Large intestine (tissue), 12 donors: ENCODE results near the gene PAX5. TPM values are rescaled to one million over a fixed set of nuclear protein-coding genes. Genes with fewer than 3 reads are reported as not detected.
"Not testable (repeated sequence)": the region's sequence is repeated elsewhere in the genome, so short reads cannot be mapped to it uniquely, and the experiment has no call there.

Experiments
- DNase-seq, 2 donors: peaks; one replicate each; pipeline versions ENCODE4 v3.0.0 to v3.0.0-alpha.2; 2013
- H3K27ac ChIP-seq: one replicate; pipeline ENCODE4 v1.5.1; 2013; ENCODE audit warnings: low read length
- H3K27me3 ChIP-seq: 2 replicates; pipeline ENCODE4 v1.6.1; 2013; ENCODE audit warnings: low read length; ENCODE audit not compliant: control insufficient read depth, insufficient read depth
- H3K36me3 ChIP-seq: 2 replicates; pipeline ENCODE4 v1.6.1; 2013; ENCODE audit warnings: low read length; ENCODE audit not compliant: control insufficient read depth, insufficient read depth
- H3K4me1 ChIP-seq: one replicate; pipeline ENCODE4 v1.6.1; 2013; ENCODE audit warnings: low read length; ENCODE audit not compliant: control insufficient read depth, insufficient read depth
- H3K4me3 ChIP-seq: one replicate; pipeline ENCODE4 v1.5.1; 2013; ENCODE audit warnings: low read length
- H3K9me3 ChIP-seq: one replicate; pipeline ENCODE4 v1.6.1; 2013; ENCODE audit warnings: mild to moderate bottlenecking, low read depth, low read length, moderate library complexity; ENCODE audit not compliant: control insufficient read depth
- WGBS: methylation state at CpG from one replicate; pipeline ENCODE4 v1.1.5; 2013; ENCODE audit warnings: low lambda C conversion rate; ENCODE audit not compliant: insufficient coverage; 5-methylcytosine and 5-hydroxymethylcytosine counted together
- long read RNA-seq, 11 donors: transcript quantifications; one replicate each; lab custom pipeline, GENCODE V29; 2026
- polyA plus RNA-seq: library from polyadenylated mRNA; unstranded; fragments of 120-200 nt; gene quantifications from one replicate; pipeline ENCODE4 v1.2.1, GENCODE V29; 2013

The PAX5 gene
- 0.06 TPM for polyA plus RNA-seq
- long read RNA-seq, donor 1, result 0 reads
- long read RNA-seq, donor 2, result 0 reads
- long read RNA-seq, donor 3, result 0 reads
- long read RNA-seq, donor 4, result 0 reads
- long read RNA-seq, donor 5, result 0 reads
- long read RNA-seq, donor 6, full-length matches to known transcripts, result 1 of 1 reads
- long read RNA-seq, donor 6, partial matches to known transcripts, result 0 of 1 reads
- long read RNA-seq, donor 6, other reads (novel, unspliced or antisense), result 0 of 1 reads
- long read RNA-seq, donor 7, result 0 reads
- long read RNA-seq, donor 8, result 0 reads
- long read RNA-seq, donor 9, result 0 reads
- long read RNA-seq, donor 10, result 0 reads
- long read RNA-seq, donor 11, result 0 reads

- no peak for DNase-seq
- Histone ChIP-seq H3K9me3 (peaks cover 27% of the 10 kb centered on the region), H3K36me3 (no peaks in the 10 kb centered on the region), H3K4me1 (peaks cover 21% of the 10 kb centered on the region), H3K27me3 (peaks cover 100% of the 10 kb centered on the region), H3K4me3 (no peak within 1 kb of the TSS), H3K27ac (no peak within 1 kb of the TSS)
- no CpG with 5 or more reads among the region's 27 CpGs for WGBS
These were observed at the start of gene PAX5 for GRCh38 chr9:37033682-37034304. TSS of gene PAX5 (minus strand) at chr9:37034268. CDS start at chr9:37034031, 237 bp downstream.

GRCh38 chr9:37083654-37084053 is 49.6 kb upstream of the PAX5 start:
- no peak for DNase-seq
- no peak overlapping the region for H3K27ac ChIP-seq
- H3K9me3 ChIP-seq, result peaks cover 5% of the 10 kb centered on the region
- no peaks in the 10 kb centered on the region for H3K27me3 ChIP-seq
- peaks cover 14% of the 10 kb centered on the region for H3K36me3 ChIP-seq
- H3K4me3 ChIP-seq, result no peak overlapping the region
- peaks cover 3% of the 10 kb centered on the region for H3K4me1 ChIP-seq

- Histone ChIP-seq H3K27ac (no peak overlapping the region), H3K27me3 (no peaks in the 10 kb centered on the region), H3K4me3 (no peak overlapping the region), H3K4me1 (peaks cover 3% of the 10 kb centered on the region), H3K9me3 (peaks cover 5% of the 10 kb centered on the region), H3K36me3 (peaks cover 11% of the 10 kb centered on the region)
- WGBS, result 61% methylated on average over 4 of the region's 4 CpGs
- no peak for DNase-seq
These were observed 48.2 kb upstream of the PAX5 start for GRCh38 chr9:37082214-37082765.

- H3K27me3 ChIP-seq, H3K4me1 ChIP-seq, H3K27ac ChIP-seq, H3K4me3 ChIP-seq, H3K9me3 ChIP-seq, DNase-seq, H3K36me3 ChIP-seq: not testable (repeated sequence)
- WGBS, result no CpG with 5 or more reads among the region's 20 CpGs
These were observed 47.4 kb upstream of the PAX5 start for GRCh38 chr9:37081507-37081906.

- not testable (repeated sequence) for H3K4me1 ChIP-seq, H3K36me3 ChIP-seq, H3K9me3 ChIP-seq, DNase-seq, H3K27me3 ChIP-seq
- no CpG with 5 or more reads among the region's 32 CpGs for WGBS
- peak overlapping the region; percentile 73 for H3K27ac ChIP-seq
- H3K4me3 ChIP-seq, result peak overlapping the region; percentile 91
These were observed 46.1 kb upstream of the PAX5 start for GRCh38 chr9:37080165-37080628.

- Histone ChIP-seq H3K36me3 (peaks cover 4% of the 10 kb centered on the region), H3K27ac (peak overlapping the region; percentile 73), H3K9me3 (peaks cover 5% of the 10 kb centered on the region), H3K4me3 (peak overlapping the region; percentile 91), H3K4me1 (peaks cover 3% of the 10 kb centered on the region), H3K27me3 (peaks cover 8% of the 10 kb centered on the region)
- 10% methylated on average over 4 of the region's 63 CpGs for WGBS
- peak; percentile 93 to 94 for DNase-seq
These were observed 45.5 kb upstream of the PAX5 start for GRCh38 chr9:37079370-37080164.

- DNase-seq, H3K27ac ChIP-seq, H3K9me3 ChIP-seq, H3K4me3 ChIP-seq, H3K36me3 ChIP-seq, H3K4me1 ChIP-seq, H3K27me3 ChIP-seq: not testable (repeated sequence)
- no CpG with 5 or more reads among the region's 4 CpGs for WGBS
These were observed 40.7 kb upstream of the PAX5 start for GRCh38 chr9:37074790-37075189.

GRCh38 chr9:37066139-37066725 is 32.2 kb upstream of the PAX5 start:
- no peak for DNase-seq
- no peaks in the 10 kb centered on the region for H3K4me1 ChIP-seq
- no peak overlapping the region for H3K4me3 ChIP-seq
- peaks cover 18% of the 10 kb centered on the region for H3K27me3 ChIP-seq
- no peaks in the 10 kb centered on the region for H3K9me3 ChIP-seq
- no peaks in the 10 kb centered on the region for H3K36me3 ChIP-seq
- no peak overlapping the region for H3K27ac ChIP-seq
- 40% methylated on average over 1 of the region's 3 CpGs for WGBS

- H3K4me1 ChIP-seq, result no peaks in the 10 kb centered on the region
- H3K36me3 ChIP-seq, result no peaks in the 10 kb centered on the region
- no CpG with 5 or more reads among the region's 4 CpGs for WGBS
- no peak for DNase-seq
- no peaks in the 10 kb centered on the region for H3K9me3 ChIP-seq
- no peak overlapping the region for H3K27ac ChIP-seq
- peaks cover 29% of the 10 kb centered on the region for H3K27me3 ChIP-seq
- H3K4me3 ChIP-seq, result no peak overlapping the region
These were observed 28.3 kb upstream of the PAX5 start for GRCh38 chr9:37062336-37062735.

- Histone ChIP-seq H3K27me3 (peaks cover 29% of the 10 kb centered on the region), H3K36me3 (no peaks in the 10 kb centered on the region), H3K4me3 (no peak overlapping the region), H3K4me1 (no peaks in the 10 kb centered on the region), H3K9me3 (no peaks in the 10 kb centered on the region), H3K27ac (no peak overlapping the region)
- DNase-seq, result no peak
- WGBS, result 75% methylated on average over 1 of the region's 2 CpGs
These were observed 27.7 kb upstream of the PAX5 start for GRCh38 chr9:37061768-37062167.
